Ishikawa (cell line): Measurements from ENCODE around the gene SLC24A3.

Experiments used
- CEBPB ChIP-seq: IDR thresholded peaks from 2 replicates; pipeline ENCODE4 v1.6.1; 2012
- CREB1 ChIP-seq: IDR thresholded peaks from 2 replicates; pipeline ENCODE4 v1.6.1; 2012; ENCODE audit warnings: low read depth
- EGR1 ChIP-seq: IDR thresholded peaks from 2 replicates; pipeline ENCODE4 v1.6.1; 2012
- EP300 ChIP-seq: IDR thresholded peaks from 2 replicates; pipeline ENCODE4 v1.6.1; 2012; ENCODE audit warnings: borderline replicate concordance
- FOXM1 ChIP-seq: IDR thresholded peaks from 2 replicates; pipeline ENCODE4 v1.6.1; 2012; ENCODE audit warnings: low read depth, borderline replicate concordance
- MAX ChIP-seq: IDR thresholded peaks from 2 replicates; pipeline ENCODE4 v1.6.1; 2012
- NFIC ChIP-seq: IDR thresholded peaks from 2 replicates; pipeline ENCODE4 v1.6.1; 2012
- RAD21 ChIP-seq: IDR thresholded peaks from 2 replicates; pipeline ENCODE4 v1.6.1; 2012; ENCODE audit warnings: low read depth
- REST ChIP-seq: IDR thresholded peaks from 2 replicates; pipeline ENCODE4 v1.6.1; 2012; ENCODE audit warnings: low read depth, mild to moderate bottlenecking
- TAF1 ChIP-seq: IDR thresholded peaks from 2 replicates; pipeline ENCODE4 v1.6.1; 2012; ENCODE audit warnings: low read depth, mild to moderate bottlenecking
- TCF12 ChIP-seq: IDR thresholded peaks from 2 replicates; pipeline ENCODE4 v1.6.1; 2012; ENCODE audit warnings: low read depth
- TEAD4 ChIP-seq: IDR thresholded peaks from 2 replicates; pipeline ENCODE4 v1.6.1; 2012
- USF1 ChIP-seq: IDR thresholded peaks from 2 replicates; pipeline ENCODE4 v1.6.1; 2012
- YY1 ChIP-seq: IDR thresholded peaks from 2 replicates; pipeline ENCODE4 v1.6.1; 2012; ENCODE audit warnings: low read depth
- ZBTB7A ChIP-seq: IDR thresholded peaks from 2 replicates; pipeline ENCODE4 v1.6.1; 2012; ENCODE audit warnings: low read depth

Gene SLC24A3

GRCh38 chr20:19473922-19474286, 261.5 kb downstream of the SLC24A3 start:
- TF ChIP-seq MAX (no peak), NFIC (no peak), YY1 (no peak), TCF12 (no peak), EGR1 (no peak), TAF1 (no peak), REST (no peak), TEAD4 (no peak), ZBTB7A (no peak), RAD21 (no peak), FOXM1 (no peak)

- TF ChIP-seq ZBTB7A (no peak), CREB1 (no peak)
Measured at GRCh38 chr20:19478320-19478895, 266.0 kb downstream of the SLC24A3 start.

- no peak for TF ChIP-seq USF1
- no peak for TF ChIP-seq TCF12
- TF ChIP-seq CREB1, result no peak
- TF ChIP-seq EGR1, result no peak
- TF ChIP-seq MAX, result no peak
- TF ChIP-seq FOXM1, result no peak
- no peak for TF ChIP-seq NFIC
- no peak for TF ChIP-seq RAD21
- TF ChIP-seq YY1, result no peak
- TF ChIP-seq EP300, result no peak
Measured at GRCh38 chr20:19482726-19483125, 270.3 kb downstream of the SLC24A3 start.

GRCh38 chr20:19483309-19483708, 270.9 kb downstream of the SLC24A3 start:
- TF ChIP-seq CREB1 (no peak), YY1 (no peak), EGR1 (no peak), EP300 (no peak), NFIC (no peak), TAF1 (no peak), TCF12 (no peak), MAX (no peak), REST (no peak), CEBPB (no peak), FOXM1 (no peak), USF1 (no peak), RAD21 (no peak), ZBTB7A (no peak), TEAD4 (no peak)

GRCh38 chr20:19486446-19486845, 274.0 kb downstream of the SLC24A3 start:
- TF ChIP-seq TAF1 (no peak), TEAD4 (no peak), USF1 (no peak), CEBPB (no peak), TCF12 (no peak), RAD21 (no peak), CREB1 (no peak), REST (no peak), MAX (no peak), ZBTB7A (no peak), NFIC (no peak), FOXM1 (no peak), YY1 (no peak), EGR1 (no peak), EP300 (no peak)
